Mesenchymal stem cell (in vitro differentiated cells and primary cell): ENCODE data around the gene ADIG.

Source experiments
- DNase-seq: peaks from one replicate; pipeline ENCODE4 v3.0.0-alpha.2; 2013
- H2AFZ ChIP-seq: one replicate; pipeline ENCODE4 v1.6.1; 2013; ENCODE audit warnings: low read depth, mild to moderate bottlenecking, control low read depth, inconsistent platforms, low read length, moderate library complexity
- H2AK5ac ChIP-seq: 2 replicates; pipeline ENCODE4 v1.6.1; 2013; ENCODE audit warnings: low read length, moderate library complexity, mild to moderate bottlenecking, inconsistent platforms; ENCODE audit not compliant: severe bottlenecking
- H2BK120ac ChIP-seq: one replicate; pipeline ENCODE4 v1.6.1; 2013; ENCODE audit warnings: low read depth, mild to moderate bottlenecking, inconsistent platforms, low read length, moderate library complexity
- H2BK12ac ChIP-seq, 2 experiments: one replicate each; pipeline ENCODE4 v1.6.1; 2013; ENCODE audit warnings: inconsistent platforms in 2 of 2, low read length in 2 of 2, mild to moderate bottlenecking in 2 of 2, moderate library complexity in 2 of 2, control low read depth in 1 of 2
- H2BK15ac ChIP-seq: one replicate; pipeline ENCODE4 v1.6.1; 2013; ENCODE audit warnings: mild to moderate bottlenecking, low read depth, inconsistent platforms; ENCODE audit not compliant: poor library complexity, severe bottlenecking
- H2BK5ac ChIP-seq: 2 replicates; pipeline ENCODE4 v1.6.1; 2013; ENCODE audit warnings: low read depth, mild to moderate bottlenecking, low read length, control low read depth, inconsistent platforms; ENCODE audit not compliant: poor library complexity, severe bottlenecking
- H3K14ac ChIP-seq, 2 experiments: one replicate each; pipeline ENCODE4 v1.6.1; 2013; ENCODE audit warnings: inconsistent platforms in 2 of 2, low read length in 2 of 2, control low read depth in 1 of 2, mild to moderate bottlenecking in 1 of 2, moderate library complexity in 1 of 2
- H3K18ac ChIP-seq, 2 experiments: one replicate each; pipeline ENCODE4 v1.6.1; 2013; ENCODE audit warnings: inconsistent platforms in 2 of 2, low read length in 2 of 2, control low read depth in 1 of 2, low read depth in 1 of 2, mild to moderate bottlenecking in 1 of 2
- H3K23ac ChIP-seq, 2 experiments: one replicate each; pipeline ENCODE4 v1.6.1; 2013; ENCODE audit warnings: inconsistent platforms in 2 of 2, low read length in 2 of 2, mild to moderate bottlenecking in 2 of 2, moderate library complexity in 2 of 2, control low read depth in 1 of 2
- H3K27ac ChIP-seq: 2 replicates; pipeline ENCODE4 v1.5.1; 2013; ENCODE audit warnings: mild to moderate bottlenecking, moderate library complexity, low read length, control low read depth, inconsistent platforms; ENCODE audit not compliant: poor library complexity, severe bottlenecking
- H3K27me3 ChIP-seq, 2 experiments: 2 replicates each; pipeline versions ENCODE4 v1.6.1 to v1.7.0; 2013; ENCODE audit warnings: low read length in 2 of 2, mild to moderate bottlenecking in 2 of 2, moderate library complexity in 2 of 2, control low read depth in 1 of 2, inconsistent platforms in 1 of 2; ENCODE audit not compliant: control insufficient read depth in 1 of 2, insufficient read depth in 1 of 2
- H3K36me3 ChIP-seq, 2 experiments: 2 replicates each; pipeline versions ENCODE4 v1.6.1 to v1.7.0; 2013; ENCODE audit warnings: low read length in 2 of 2, control low read depth in 1 of 2, inconsistent platforms in 1 of 2, low read depth in 1 of 2, mild to moderate bottlenecking in 1 of 2; ENCODE audit not compliant: insufficient read depth in 2 of 2, control insufficient read depth in 1 of 2
- H3K4ac ChIP-seq, 2 experiments: one replicate each; pipeline ENCODE4 v1.6.1; 2013; ENCODE audit warnings: inconsistent platforms in 2 of 2, low read length in 2 of 2, mild to moderate bottlenecking in 2 of 2, moderate library complexity in 2 of 2, control low read depth in 1 of 2, low read depth in 1 of 2
- H3K4me1 ChIP-seq: 2 replicates; pipeline ENCODE4 v1.6.1; 2013; ENCODE audit warnings: low read depth, low read length, control low read depth; ENCODE audit not compliant: control insufficient read depth, insufficient read depth
- H3K4me2 ChIP-seq: 2 replicates; pipeline ENCODE4 v1.6.1; 2013; ENCODE audit warnings: low read length, mild to moderate bottlenecking, inconsistent platforms; ENCODE audit not compliant: poor library complexity, severe bottlenecking
- H3K4me3 ChIP-seq, 2 experiments: 2 replicates each; pipeline versions ENCODE4 v1.5.1 to v1.7.0; 2013; ENCODE audit warnings: low read length in 2 of 2, mild to moderate bottlenecking in 2 of 2, control low read depth in 1 of 2, low read depth in 1 of 2; ENCODE audit not compliant: insufficient read depth in 1 of 2
- H3K79me1 ChIP-seq: replicated peaks from 2 replicates; pipeline ENCODE4 v1.6.1; 2013; ENCODE audit warnings: mild to moderate bottlenecking, control low read depth, low read length, inconsistent platforms; ENCODE audit not compliant: poor library complexity, severe bottlenecking
- H3K9ac ChIP-seq: 2 replicates; pipeline ENCODE4 v1.7.0; 2013; ENCODE audit warnings: mild to moderate bottlenecking, low read length, moderate library complexity
- H3K9me3 ChIP-seq: 2 replicates; pipeline ENCODE4 v1.7.0; 2013; ENCODE audit warnings: mild to moderate bottlenecking, low read length; ENCODE audit not compliant: control insufficient read depth
- H4K8ac ChIP-seq: one replicate; pipeline ENCODE4 v1.6.1; 2013; ENCODE audit warnings: inconsistent platforms, mild to moderate bottlenecking, low read length, moderate library complexity
- H4K91ac ChIP-seq: one replicate; pipeline ENCODE4 v1.6.1; 2013; ENCODE audit warnings: mild to moderate bottlenecking, low read length, inconsistent platforms
- WGBS: methylation state at CpG from one replicate; pipeline ENCODE4 v1.1.7; 2013; ENCODE audit warnings: mixed read lengths; 5-methylcytosine and 5-hydroxymethylcytosine counted together

ADIG gene

GRCh38 chr20:38548356-38549083 is 32.5 kb upstream of the ADIG start:
- H3K14ac ChIP-seq = no peak overlapping the region
- DNase-seq = no peak
- H3K4ac ChIP-seq = no peak overlapping the region
- no peaks in the 10 kb centered on the region for H3K4me1 ChIP-seq
- H2BK12ac ChIP-seq = no peak overlapping the region
- WGBS = 100% methylated on average over 3 of the region's 3 CpGs
- H2BK15ac ChIP-seq = no peak overlapping the region
- H4K8ac ChIP-seq = no peak overlapping the region
- no peak overlapping the region for H3K23ac ChIP-seq
- H3K9ac ChIP-seq = no peak overlapping the region
- no peak overlapping the region for H3K4me2 ChIP-seq
- no peak overlapping the region for H2AK5ac ChIP-seq
- no peak overlapping the region for H4K91ac ChIP-seq
- no peaks in the 10 kb centered on the region for H3K27me3 ChIP-seq
- peaks cover 24 to 99% of the 10 kb centered on the region in 2 experiments for H3K36me3 ChIP-seq
- H3K4me3 ChIP-seq = no peak overlapping the region
- H2BK5ac ChIP-seq = no peak overlapping the region
- no peak overlapping the region for H2BK120ac ChIP-seq
- H2AFZ ChIP-seq = no peak overlapping the region
- no peak overlapping the region for H3K18ac ChIP-seq
- H3K9me3 ChIP-seq = no peaks in the 10 kb centered on the region
- no peak overlapping the region for H3K27ac ChIP-seq
- peaks cover 10% of the 10 kb centered on the region for H3K79me1 ChIP-seq

GRCh38 chr20:38550274-38550673 is 30.7 kb upstream of the ADIG start:
- Histone ChIP-seq H2AK5ac (no peak overlapping the region), H2BK120ac (no peak overlapping the region), H3K9me3 (no peaks in the 10 kb centered on the region), H3K4me1 (no peaks in the 10 kb centered on the region), H2BK12ac (no peak overlapping the region), H3K36me3 (peaks cover 24 to 99% of the 10 kb centered on the region in 2 experiments), H3K23ac (no peak overlapping the region), H3K18ac (no peak overlapping the region), H3K4ac (no peak overlapping the region), H2AFZ (no peak overlapping the region), H3K14ac (no peak overlapping the region), H4K91ac (no peak overlapping the region), H3K4me2 (no peak overlapping the region), H4K8ac (no peak overlapping the region), H3K27ac (no peak overlapping the region), H3K9ac (no peak overlapping the region), H2BK5ac (no peak overlapping the region), H3K4me3 (no peak overlapping the region), H3K79me1 (peaks cover 12% of the 10 kb centered on the region), H2BK15ac (no peak overlapping the region), H3K27me3 (no peaks in the 10 kb centered on the region)
- 100% methylated on average over 1 of the region's 1 CpG for WGBS
- DNase-seq = no peak

- H2BK12ac ChIP-seq = no peak overlapping the region
- H2BK5ac ChIP-seq = no peak overlapping the region
- no peaks in the 10 kb centered on the region for H3K27me3 ChIP-seq
- H3K18ac ChIP-seq = no peak overlapping the region
- no peak overlapping the region for H3K4me3 ChIP-seq
- H3K36me3 ChIP-seq = peaks cover 20 to 95% of the 10 kb centered on the region in 2 experiments
- H4K8ac ChIP-seq = no peak overlapping the region
- no peak overlapping the region for H3K23ac ChIP-seq
- no peak for DNase-seq
- H2BK15ac ChIP-seq = no peak overlapping the region
- WGBS = 94% methylated on average over 7 of the region's 7 CpGs
- no peak overlapping the region for H3K14ac ChIP-seq
- no peak overlapping the region for H3K9ac ChIP-seq
- no peaks in the 10 kb centered on the region for H3K4me1 ChIP-seq
- no peak overlapping the region for H4K91ac ChIP-seq
- H2AFZ ChIP-seq = no peak overlapping the region
- no peaks in the 10 kb centered on the region for H3K9me3 ChIP-seq
- no peak overlapping the region for H2BK120ac ChIP-seq
- no peak overlapping the region for H3K27ac ChIP-seq
- H3K4me2 ChIP-seq = no peak overlapping the region
- no peak overlapping the region for H3K4ac ChIP-seq
- no peak overlapping the region for H2AK5ac ChIP-seq
- H3K79me1 ChIP-seq = peaks cover 12% of the 10 kb centered on the region
These were observed 29.9 kb upstream of the ADIG start for GRCh38 chr20:38551056-38551626.

GRCh38 chr20:38554986-38555385 is 26.0 kb upstream of the ADIG start:
- Histone ChIP-seq H3K23ac (no peak overlapping the region), H3K79me1 (peaks cover 11% of the 10 kb centered on the region), H2AK5ac (no peak overlapping the region), H2BK120ac (no peak overlapping the region), H3K4ac (no peak overlapping the region), H3K4me3 (no peak overlapping the region), H3K4me2 (no peak overlapping the region), H2BK15ac (no peak overlapping the region), H3K14ac (no peak overlapping the region), H3K9ac (no peak overlapping the region), H3K27ac (no peak overlapping the region), H4K91ac (no peak overlapping the region), H3K27me3 (no peaks in the 10 kb centered on the region), H3K4me1 (no peaks in the 10 kb centered on the region), H4K8ac (no peak overlapping the region), H3K36me3 (peaks cover 17 to 93% of the 10 kb centered on the region in 2 experiments), H3K9me3 (no peaks in the 10 kb centered on the region), H2BK5ac (no peak overlapping the region), H2AFZ (no peak overlapping the region), H3K18ac (no peak overlapping the region), H2BK12ac (no peak overlapping the region)
- 99% methylated on average over 2 of the region's 2 CpGs for WGBS
- DNase-seq = no peak
